Activated naive CD8-positive, alpha-beta T cell treated with anti-CD3 and anti-CD28 coated beads, Interleukin-2, amount 50 U/mL, for 16 hours (primary cell): ENCODE results near the gene IL23R.
"Not testable (repeated sequence)": the region's sequence is repeated elsewhere in the genome, so short reads cannot be mapped to it uniquely, and the experiment has no call there.

Experiments used
- DNase-seq: peaks from one replicate; pipeline ENCODE4 v3.0.0-alpha.2; 2020; ENCODE audit warnings: low read depth, low spot score

Gene IL23R, protein sequence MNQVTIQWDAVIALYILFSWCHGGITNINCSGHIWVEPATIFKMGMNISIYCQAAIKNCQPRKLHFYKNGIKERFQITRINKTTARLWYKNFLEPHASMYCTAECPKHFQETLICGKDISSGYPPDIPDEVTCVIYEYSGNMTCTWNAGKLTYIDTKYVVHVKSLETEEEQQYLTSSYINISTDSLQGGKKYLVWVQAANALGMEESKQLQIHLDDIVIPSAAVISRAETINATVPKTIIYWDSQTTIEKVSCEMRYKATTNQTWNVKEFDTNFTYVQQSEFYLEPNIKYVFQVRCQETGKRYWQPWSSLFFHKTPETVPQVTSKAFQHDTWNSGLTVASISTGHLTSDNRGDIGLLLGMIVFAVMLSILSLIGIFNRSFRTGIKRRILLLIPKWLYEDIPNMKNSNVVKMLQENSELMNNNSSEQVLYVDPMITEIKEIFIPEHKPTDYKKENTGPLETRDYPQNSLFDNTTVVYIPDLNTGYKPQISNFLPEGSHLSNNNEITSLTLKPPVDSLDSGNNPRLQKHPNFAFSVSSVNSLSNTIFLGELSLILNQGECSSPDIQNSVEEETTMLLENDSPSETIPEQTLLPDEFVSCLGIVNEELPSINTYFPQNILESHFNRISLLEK

DNA sequence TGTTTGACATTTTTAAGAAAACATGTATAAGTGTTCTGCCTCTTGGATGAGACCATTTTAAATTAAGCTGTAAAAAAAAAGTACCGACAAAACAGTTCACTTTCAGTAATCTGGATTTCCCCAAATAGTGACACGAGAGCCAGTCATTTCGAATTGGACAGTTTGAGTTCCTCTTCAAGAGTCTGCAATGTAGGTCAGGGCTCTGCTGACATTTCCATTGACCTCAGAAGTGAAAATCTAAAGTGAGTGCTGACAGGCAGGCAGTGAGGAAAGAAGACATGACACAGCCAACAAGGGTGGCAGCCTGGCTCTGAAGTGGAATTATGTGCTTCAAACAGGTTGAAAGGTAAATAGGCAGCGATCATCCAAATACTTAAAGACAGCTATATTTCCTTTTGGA is at the start of gene IL23R:
TSS of gene IL23R (plus strand) at position 259 of the 400 bp plus-strand sequence. CDS start 1,667 bp downstream, outside the sequence.
- no peak for DNase-seq

DNA sequence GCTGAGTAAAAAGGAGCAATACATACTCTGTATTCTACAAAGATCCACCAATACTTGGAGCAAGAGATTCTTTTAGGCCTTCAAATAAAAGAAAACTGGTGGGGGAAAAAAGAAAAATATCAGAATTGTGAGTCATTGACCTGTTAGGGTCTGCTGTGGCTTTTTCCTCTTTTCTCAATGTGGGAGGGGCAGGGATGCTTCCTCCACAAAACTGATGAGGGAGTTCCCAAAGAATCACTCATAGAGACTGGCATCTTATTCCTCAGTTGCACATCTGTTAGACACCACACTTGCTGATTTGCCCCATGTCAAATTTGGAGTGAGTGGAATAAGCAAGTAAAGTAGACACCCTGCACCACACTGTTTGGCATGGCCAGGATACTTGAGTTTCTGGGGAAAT is 48.1 kb upstream of the IL23R start:
- no peak for DNase-seq

DNA sequence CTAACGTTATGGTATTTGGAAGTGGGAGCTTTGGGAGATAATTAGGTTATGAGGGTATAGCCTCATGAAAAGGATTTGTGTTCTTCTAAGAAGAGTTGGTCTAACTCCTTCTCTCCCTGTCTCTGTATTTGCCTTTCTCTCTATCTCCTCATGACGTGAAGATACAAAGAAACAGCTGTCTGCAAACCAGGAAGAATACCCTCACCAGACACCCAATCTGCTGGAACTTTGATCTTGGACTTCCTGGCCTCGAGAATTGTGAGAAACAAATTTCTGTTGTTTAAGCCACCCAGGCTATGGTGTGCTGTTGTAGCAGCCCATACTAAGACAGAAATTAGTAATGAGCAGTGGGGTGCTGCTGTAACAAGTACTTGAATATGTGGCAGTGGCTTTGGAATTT is 47.6 kb upstream of the IL23R start:
- no peak for DNase-seq

DNA sequence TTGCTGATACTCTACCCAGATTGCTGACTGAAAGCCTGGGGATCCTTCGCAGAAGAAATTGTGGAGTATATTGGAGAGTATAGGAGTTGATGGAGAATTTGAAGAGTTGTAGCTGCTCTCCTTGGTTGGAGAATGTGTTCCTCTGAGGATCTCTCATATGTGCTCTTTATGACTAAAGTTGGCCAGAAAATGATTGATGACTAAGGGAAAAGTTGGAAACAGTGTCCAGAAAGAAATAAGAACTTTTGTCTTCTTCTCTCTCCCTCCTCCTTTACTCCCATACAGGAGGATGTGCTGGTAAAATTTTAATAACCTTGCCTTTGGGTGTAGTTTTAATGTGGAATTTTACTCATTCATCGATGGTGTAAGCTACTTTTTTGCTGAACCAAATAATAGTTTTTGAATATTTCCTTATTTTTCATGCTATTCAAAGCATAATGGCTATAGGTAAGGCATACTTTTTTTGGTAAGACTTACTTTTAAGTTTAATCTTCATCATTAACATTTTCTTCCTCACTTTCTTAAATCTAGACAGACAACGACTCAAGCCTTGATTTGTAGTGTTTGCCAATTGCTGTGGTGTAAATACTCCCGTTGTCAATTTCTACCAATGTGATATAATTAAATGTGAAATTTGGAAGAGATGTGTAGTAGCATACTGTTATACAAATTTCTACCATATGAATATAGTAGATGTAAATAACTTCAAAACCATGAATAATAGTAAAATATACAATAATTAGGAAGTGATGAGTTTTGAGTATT is 45.2 kb upstream of the IL23R start:
- no peak for DNase-seq

DNA sequence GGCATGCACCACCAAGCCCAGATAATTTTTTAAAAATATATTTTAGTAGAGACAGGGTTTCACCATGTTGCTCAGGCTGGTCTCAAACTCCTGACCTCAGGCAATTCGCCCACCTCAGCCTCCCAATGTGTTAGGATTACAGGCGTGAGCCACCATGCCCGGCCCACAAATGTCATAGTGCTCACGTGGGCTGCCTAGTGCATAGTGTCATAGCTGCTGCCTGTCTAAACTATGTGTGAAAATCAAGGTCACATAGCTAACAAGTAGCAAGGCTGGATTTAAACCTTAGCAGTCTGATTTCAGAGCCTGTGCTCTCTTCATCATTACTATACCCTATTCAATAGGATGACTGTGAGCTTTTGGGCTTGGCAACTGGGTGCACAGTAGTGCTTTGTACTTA is 41.8 kb upstream of the IL23R start:
- DNase-seq = no peak

DNA sequence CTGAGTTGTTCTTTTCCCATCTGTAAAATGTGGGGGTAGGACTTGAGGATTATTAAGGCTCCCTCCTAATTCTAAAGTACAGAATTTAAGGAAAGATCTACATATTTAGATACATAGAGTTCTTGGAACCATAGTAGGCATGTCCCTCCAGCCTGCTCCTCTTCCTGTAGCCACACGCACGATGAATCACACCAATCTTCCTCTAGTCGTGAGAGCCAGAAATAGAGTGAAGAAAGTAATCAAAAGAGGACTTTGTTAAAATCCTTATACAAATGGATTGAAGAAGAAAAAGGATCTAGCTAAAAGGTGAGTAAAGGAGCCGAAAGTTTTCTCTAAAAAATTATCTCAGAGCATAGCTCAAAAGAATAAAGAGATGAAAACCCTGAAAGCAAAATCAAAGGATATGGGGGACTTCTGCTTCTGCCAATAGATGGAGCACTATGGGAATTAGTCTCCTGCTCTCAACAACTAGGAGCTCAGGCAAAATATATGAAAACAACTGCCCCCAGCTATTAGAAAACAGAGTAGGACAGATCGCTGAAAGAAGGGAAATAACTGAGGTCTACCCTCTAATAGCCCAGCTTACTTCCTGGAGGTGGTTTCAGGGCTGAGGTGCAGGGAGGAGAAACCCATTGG is 40.0 kb upstream of the IL23R start:
- no peak for DNase-seq

DNA sequence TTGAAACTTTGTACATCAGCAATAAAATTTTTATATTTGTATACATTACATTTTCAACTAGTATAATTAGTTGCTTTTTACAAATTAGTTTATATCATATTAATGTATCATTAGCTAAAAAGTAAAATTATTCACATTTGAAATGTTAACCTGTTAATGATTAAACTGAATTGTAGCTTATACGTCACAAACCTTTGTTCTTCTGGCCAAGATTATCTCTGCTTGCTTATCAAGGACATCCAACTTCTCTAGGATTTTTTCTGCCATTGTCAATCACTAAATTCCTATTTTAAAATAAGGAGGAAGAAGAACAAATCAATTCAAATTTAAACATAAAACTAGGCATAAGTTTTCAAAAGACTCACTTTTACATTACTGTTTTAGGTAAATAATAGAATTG is 39.3 kb upstream of the IL23R start:
- no peak for DNase-seq

DNA sequence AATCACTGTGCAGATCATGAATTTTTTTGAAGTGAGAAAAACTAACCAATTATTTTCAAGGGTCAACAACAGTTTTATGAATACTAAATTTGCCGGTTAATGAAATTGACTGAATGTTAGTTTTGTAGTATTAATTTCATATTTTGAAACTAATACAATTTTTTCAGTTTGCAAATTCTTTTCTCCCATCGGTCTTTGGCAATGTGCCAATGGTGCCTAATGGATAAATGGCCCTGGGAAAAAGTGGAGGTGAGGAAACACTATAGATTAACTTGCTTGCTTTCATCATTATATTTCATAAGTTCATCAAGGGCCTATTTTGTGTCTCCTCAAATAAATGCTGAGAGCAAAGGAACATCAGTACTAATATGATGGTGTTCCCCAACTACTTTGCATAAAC is 35.6 kb upstream of the IL23R start:
- no peak for DNase-seq

DNA sequence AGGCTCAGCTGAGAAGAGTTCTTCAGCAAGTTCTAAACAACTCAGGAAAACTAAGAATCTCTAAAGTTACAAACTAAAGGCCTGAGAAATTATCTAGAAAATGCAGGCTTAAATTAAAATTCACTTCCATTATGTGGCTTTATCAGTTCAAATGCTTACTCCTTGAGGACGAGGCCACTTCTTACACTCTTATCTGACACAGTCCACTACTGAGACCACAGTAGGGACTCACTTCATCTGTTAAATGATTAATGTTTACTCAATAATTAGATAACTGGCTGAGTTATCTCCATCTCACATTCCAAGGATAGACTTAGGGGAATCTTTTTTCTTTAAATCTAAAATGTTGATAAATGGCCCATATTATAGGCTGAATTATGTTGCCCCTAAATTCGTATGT is 33.1 kb upstream of the IL23R start:
- DNase-seq = no peak

DNA sequence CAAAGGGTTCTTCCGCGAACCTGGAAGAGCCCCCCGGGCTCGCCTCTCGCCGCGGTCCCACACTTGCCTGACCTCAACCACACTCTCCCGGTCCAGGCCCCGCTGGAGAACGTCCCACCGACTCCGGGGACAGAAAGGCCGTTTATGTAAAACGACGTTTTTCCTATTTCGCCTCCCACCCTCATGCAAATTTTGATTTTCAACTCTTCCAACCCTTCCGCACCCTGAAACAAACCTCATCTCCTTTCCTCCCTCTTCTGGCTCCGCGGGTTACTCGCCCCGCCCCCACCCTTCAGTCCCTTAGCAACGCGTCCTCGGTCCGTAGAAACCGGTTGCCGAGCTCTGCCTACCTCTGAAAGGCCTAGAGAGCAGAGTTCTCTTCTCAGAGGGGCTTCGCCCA is 31.6 kb upstream of the IL23R start, which contains the start of gene C1orf141:
TSS of gene C1orf141 (minus strand) at position 276 of the 400 bp plus-strand sequence. CDS start 7,730 bp downstream, outside the sequence.
- DNase-seq = no peak

DNA sequence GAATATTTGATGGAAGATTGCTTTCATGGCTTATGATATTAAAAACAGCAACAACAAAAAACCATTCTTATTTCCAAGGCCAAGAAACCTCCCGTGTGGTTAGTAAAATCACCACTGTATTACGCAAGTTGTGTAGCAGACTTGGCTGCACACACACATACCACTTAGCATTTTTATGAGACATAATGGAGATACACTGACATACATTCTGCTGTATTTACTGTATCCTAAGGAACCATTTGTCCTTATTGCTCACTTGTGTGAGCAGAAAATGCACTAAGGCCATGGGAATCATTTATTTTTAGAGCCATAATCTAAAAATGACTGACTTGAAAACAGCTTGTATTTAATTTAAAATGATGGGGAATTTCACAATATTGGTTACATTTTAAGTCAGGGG is 30.9 kb upstream of the IL23R start:
- DNase-seq = no peak

DNA sequence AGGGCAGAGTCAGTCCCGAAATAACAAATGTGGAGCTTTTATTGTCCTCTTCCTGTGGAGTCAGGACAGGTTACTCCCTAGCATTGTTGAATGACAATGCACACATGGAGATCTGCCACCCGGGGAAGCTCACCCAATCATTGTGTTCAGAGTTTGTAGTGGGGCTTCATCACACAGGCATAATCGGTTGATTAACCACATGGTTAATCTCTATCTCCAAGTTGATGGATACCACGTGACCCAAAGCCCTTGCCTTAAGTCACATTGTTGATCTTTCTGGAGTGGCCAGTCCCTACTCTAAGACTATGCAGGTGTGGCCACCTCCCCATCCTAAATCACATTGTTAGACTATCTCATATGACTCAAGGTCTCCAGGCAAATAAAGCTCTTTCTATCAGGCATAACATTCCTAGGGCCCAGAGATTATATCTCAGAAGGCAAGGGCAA is 28.9 kb upstream of the IL23R start:
- DNase-seq = no peak

DNA sequence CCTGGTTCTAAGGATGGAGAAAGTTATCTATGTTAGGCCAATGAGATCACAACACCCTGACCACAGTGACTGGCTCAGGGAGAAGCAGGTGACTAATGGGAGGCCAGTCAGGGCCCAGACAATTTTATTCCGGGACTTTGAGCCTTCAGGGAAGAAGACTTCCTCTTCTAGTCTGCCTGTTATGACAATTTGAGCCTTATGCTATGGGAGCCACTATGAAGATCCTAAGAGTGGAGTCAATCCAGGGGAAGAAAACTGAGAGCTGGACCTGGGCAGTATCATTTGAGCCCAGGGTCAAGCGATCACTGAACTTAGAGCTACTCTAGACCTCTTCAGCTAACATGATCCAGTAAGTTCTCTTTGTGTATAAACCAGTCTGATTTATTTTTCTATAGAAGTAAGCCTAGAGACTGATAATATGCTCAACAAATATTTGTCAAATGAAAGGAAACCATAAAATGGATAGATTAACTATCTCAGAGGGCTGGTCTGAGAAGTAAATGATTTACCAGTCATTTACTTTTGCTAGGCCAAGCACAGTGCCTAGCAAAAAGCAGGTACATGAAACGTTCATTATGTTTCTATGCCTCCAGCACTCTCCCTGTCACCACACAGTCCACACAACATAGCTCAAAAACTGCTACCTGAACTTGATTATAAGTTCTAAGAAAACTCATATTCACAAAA is 27.3 kb upstream of the IL23R start:
- no peak for DNase-seq

DNA sequence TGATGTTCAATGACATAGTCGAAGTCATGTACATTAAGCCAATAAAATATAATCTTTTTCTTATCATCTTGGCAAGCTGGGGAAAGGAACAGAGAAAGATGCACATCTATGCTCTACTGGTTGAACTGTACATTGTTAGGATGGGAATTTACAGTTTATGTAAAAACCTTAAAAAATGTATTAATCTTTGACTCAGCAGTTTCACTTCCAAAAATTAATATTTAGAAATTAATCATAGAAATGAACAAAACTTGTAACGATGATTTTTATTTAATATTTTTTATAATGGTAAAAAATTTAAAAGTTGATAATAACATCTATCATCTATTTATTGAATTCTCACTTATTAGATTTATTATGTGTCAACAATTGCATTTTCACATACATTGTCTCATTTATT is 25.8 kb upstream of the IL23R start:
- no peak for DNase-seq

DNA sequence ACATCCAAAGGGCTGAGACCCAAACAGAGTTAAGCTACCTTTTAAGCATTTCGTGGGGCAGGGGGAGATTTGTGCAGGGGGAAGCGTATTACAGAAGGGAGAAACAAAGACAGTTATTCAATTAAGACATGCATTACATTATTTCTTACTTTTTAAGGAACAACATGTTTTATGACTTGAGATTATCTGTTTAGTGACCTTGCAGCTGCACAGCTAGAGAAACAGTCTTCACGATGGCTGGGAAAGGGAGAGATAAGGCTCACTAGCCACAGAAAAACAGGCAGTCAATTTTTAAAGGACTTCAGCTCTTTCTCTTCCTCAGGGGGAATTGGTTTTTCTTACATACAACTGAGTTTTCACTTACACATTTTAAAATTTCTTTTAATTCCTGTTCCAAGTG is 24.4 kb upstream of the IL23R start:
- not testable (repeated sequence) for DNase-seq

DNA sequence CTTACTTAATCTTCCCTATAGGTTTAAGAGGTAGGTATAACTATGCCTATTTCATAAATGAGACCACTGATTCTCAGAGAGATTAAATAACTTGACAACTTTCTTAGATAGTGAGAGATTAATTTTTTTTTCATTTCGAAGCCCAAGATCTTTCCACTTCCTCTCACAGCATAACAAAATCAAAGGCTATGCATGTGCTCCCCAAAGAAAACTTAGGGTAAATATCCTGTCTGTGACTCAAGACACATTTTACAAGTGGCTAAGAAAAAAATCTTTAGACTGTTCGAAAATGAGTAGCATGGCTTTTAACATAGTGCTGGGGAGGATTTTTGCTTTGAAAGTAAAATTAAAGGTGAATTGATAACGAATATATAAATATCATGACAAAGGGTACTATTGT is 23.3 kb upstream of the IL23R start:
- DNase-seq = no peak

DNA sequence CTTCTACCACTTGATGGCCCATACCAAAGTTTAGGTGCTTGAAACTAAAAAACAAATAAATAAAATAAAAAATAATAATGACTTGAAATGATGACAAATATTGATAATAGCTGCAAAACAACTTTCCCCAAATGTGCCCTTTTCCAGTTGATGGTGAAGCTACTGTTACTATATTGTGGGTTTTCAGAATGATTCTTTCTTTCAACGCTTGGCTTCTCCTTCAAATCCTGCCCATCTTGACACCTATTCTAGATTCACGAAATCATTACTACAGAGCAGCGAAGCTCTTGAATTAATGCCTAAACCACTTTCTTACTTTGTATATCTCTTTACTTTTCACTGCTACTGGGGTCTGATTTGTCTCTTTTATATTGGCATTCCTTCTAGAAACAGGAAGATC is 22.3 kb upstream of the IL23R start:
- no peak for DNase-seq

DNA sequence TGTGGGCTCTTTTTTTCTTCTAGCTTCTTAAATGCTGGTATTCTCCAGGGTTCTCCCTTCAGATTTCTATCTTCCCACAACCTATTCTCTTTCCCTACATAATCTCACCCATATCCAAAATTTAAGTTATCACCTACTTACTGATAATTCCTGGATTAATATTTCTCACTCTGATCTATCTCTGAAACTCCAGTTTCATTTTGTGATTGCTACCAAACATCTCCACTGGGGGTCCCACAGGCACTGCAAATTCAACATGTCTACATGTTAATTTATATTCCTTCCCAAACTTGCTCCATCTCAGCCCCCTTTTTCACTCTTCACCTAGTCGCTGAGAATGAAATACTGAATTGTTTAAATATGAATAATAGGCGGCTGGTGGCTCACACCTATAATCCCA is 21.6 kb upstream of the IL23R start:
- no peak for DNase-seq

DNA sequence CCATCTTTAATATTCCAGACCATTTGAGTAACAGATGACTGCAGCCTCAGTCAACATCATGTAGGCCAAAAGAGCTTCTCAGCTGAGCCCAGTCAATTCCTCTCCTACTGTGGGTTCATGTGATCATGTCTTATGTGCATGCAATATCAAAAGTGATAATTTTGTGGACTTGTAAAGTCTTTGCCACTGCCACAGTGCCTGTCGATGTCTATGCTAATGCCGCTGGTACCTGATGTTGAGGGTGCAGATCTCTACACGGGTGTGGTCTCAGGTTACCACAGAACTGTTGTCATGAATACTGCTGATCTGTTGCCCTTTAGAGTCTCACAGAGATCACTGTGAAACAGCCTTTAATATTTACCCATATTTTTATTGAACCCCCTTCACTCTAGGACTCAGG is 20.2 kb upstream of the IL23R start:
- DNase-seq = no peak

DNA sequence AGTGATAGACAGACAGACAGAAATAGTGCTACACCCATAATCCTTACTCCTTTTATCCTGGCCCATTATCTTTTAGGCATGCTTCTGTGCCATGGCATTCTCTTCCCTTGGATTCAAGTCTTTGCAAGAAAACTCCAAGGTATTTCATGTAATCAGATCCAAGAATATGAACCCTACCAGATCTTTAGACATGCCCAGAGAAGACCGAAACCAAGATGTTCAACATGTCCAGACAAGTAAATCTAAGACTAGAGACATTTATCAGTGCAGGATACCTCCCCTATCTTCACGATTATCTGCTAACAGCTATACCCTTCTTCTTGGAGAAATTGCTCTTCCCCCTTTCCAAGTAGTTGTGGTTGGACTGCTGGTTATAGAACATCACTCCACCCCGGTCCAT is 19.7 kb upstream of the IL23R start:
- DNase-seq = no peak

DNA sequence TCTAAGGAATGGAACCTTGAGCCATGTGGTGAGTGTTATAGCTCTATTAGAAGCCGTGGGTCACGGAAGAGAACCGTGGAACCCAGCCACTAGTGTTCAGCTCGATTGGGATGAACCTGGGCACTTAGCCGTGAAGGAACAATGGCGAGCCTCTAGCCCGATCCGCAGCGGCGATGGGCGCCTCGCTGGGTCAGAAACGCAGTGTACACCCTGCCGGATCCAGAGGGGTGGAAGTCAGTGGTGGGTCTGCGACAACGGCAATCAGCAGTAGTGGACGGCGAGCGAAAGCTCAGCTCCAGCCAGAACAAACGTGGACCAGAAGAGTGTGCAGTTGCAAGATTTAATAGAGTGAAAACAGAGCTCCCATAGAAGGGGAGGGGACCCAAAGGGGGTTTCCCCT is 18.3 kb upstream of the IL23R start:
- DNase-seq = not testable (repeated sequence)
